Stomach (tissue), 19 donors: ENCODE data around the gene RNF148. TPM values are rescaled to one million over a fixed set of nuclear protein-coding genes. Genes with fewer than 3 reads are reported as not detected.

Experiments
- DNase-seq, 2 donors: peaks; one replicate each; pipeline versions ENCODE4 v3.0.0 to v3.0.0-alpha.2; 2013 to 2019
- H3K27ac ChIP-seq, 5 donors: fragments of 200-600 bp in 4 of 5; sonication (generic) in 4 of 5; one replicate each; pipeline ENCODE4 v1.5.1; 2013 to 2019; ENCODE audit warnings: mild to moderate bottlenecking in 1 of 5, moderate library complexity in 1 of 5
- H3K27me3 ChIP-seq, 3 donors: fragments of 200-600 bp; sonication (generic); one replicate each; pipeline ENCODE4 v1.5.1; 2017 to 2019; ENCODE audit warnings: mixed run types in 1 of 3
- H3K36me3 ChIP-seq, 4 donors: fragments of 200-600 bp; sonication (generic); 1 replicate in 3 of 4; 2 replicates in 1 of 4; pipeline ENCODE4 v1.5.1; 2016 to 2019
- H3K4me1 ChIP-seq, 4 donors: fragments of 200-600 bp; sonication (generic); one replicate each; pipeline ENCODE4 v1.5.1; 2016 to 2019
- H3K4me3 ChIP-seq, 4 donors: fragments of 200-600 bp; sonication (generic) in 3 of 4; one replicate each; pipeline ENCODE4 v1.5.1; 2016 to 2019; ENCODE audit warnings: mild to moderate bottlenecking in 1 of 4
- H3K9me3 ChIP-seq, 4 donors: fragments of 200-600 bp; sonication (generic); one replicate each; pipeline ENCODE4 v1.5.1; 2016 to 2019
- CTCF ChIP-seq, 7 experiments: fragments of 450-650 bp in 4 of 7; fragments of 200-600 bp in 3 of 7; sonication (generic) in 3 of 7; IDR thresholded peaks; one replicate each; pipeline ENCODE4 v1.5.1; 2016 to 2019; ENCODE audit warnings: antibody characterized with exemption in 7 of 7, control low read depth in 2 of 7, mild to moderate bottlenecking in 1 of 7
- EP300 ChIP-seq: sonication (generic); formaldehyde crosslinking; IDR thresholded peaks from one replicate; pipeline ENCODE4 v1.6.1; 2017; ENCODE audit warnings: antibody characterized with exemption
- POLR2A ChIP-seq, 4 donors: fragments of 450-650 bp; IDR thresholded peaks; one replicate each; pipeline ENCODE4 v1.6.1; 2016; ENCODE audit warnings: antibody characterized with exemption in 4 of 4, control low read depth in 2 of 4, mild to moderate bottlenecking in 1 of 4, moderate library complexity in 1 of 4
- POLR2AphosphoS5 ChIP-seq, 3 donors: sonication (generic); formaldehyde crosslinking; IDR thresholded peaks; one replicate each; pipeline ENCODE4 v1.6.1; 2016; ENCODE audit warnings: antibody characterized with exemption in 3 of 3
- WGBS, 5 donors: extraction: QIAGEN DNeasy Blood & Tissue Kit in 3 of 5; methylation state at CpG; one replicate each; pipeline versions ENCODE4 v1.1.5 to v1.1.7; 2013 to 2018; 5-methylcytosine and 5-hydroxymethylcytosine counted together
- intact Hi-C: fragments of 100-400 bp; cut with DNase I; formaldehyde crosslinking; loops from one replicate; pipeline ENCODE4 v1.15.1; 2023; ENCODE audit warnings: low total_unique reads
- long read RNA-seq, 10 donors: transcript quantifications; one replicate each; lab custom pipeline, GENCODE V29; 2026
- polyA plus RNA-seq, 3 donors: library from polyadenylated mRNA; stranded (reverse); fragments of 200-250 nt; gene quantifications; one replicate each; pipeline ENCODE4 v1.2.3, GENCODE V29; 2013
- total RNA-seq, 5 donors: library from RNA; depleted of rRNA; stranded (reverse); fragments of >200 nt; gene quantifications; one replicate each; pipeline versions ENCODE4 v1.1.0 to v1.2.3, GENCODE V29; 2014 to 2016
- donor health status: healthy with polysubstance abuse.
- donor health status: Bipolar disorder and iron deficiency.
- donor health status: healthy.

Gene RNF148
- total RNA-seq (10 to 100 TPM in 1 of 5 donors, 1 to 10 TPM in 2, not detected in 2; 2.9 to 10.3 (median 4.1) TPM), polyA plus RNA-seq (under 1 TPM in 1 of 3 donors, not detected in 2; 0.15 TPM)
- long read RNA-seq, donor 1: 0 reads
- long read RNA-seq, donor 2: 0 reads
- long read RNA-seq, donor 3: 0 reads
- long read RNA-seq, donor 4: 0 reads
- long read RNA-seq, donor 5: 0 reads
- long read RNA-seq, donor 6: 0 reads
- long read RNA-seq, donor 7: 0 reads
- long read RNA-seq, donor 8: 0 reads
- long read RNA-seq, donor 9: 0 reads
- long read RNA-seq, donor 10: 0 reads

- DNase-seq: no peak
- H3K4me1 ChIP-seq: no peaks in the 10 kb centered on the region
- H3K9me3 ChIP-seq: no peaks in the 10 kb centered on the region
- no peak for TF ChIP-seq POLR2A (IDR thresholded peaks at IDR 0.05)
- TF ChIP-seq CTCF (IDR thresholded peaks at IDR 0.05): no peak
- no peak for TF ChIP-seq EP300
- no peak for TF ChIP-seq POLR2AphosphoS5 (IDR thresholded peaks at IDR 0.05)
- H3K36me3 ChIP-seq: peaks cover 0 to 6% (median 0%) of the 10 kb centered on the region in 4 donors
- no peak within 1 kb of the TSS for H3K27ac ChIP-seq
- WGBS, 5 donors: 86 to 97% (median 92%) methylated on average over 1 of the region's 1 CpG
- no peak within 1 kb of the TSS for H3K4me3 ChIP-seq
- intact Hi-C loops: no loop called here
- H3K27me3 ChIP-seq: no peaks in the 10 kb centered on the region
Measured at GRCh38 chr7:122702872-122703510, at the start of gene RNF148. Gene RNF148 (minus strand): TSS chr7:122702922. CDS start chr7:122702750, 172 bp downstream.

GRCh38 chr7:122750389-122750788, 47.7 kb upstream of the RNF148 start:
- TF ChIP-seq POLR2A (IDR thresholded peaks at IDR 0.05): no peak
- no peak for TF ChIP-seq CTCF (IDR thresholded peaks at IDR 0.05)
- no peak for TF ChIP-seq POLR2AphosphoS5 (IDR thresholded peaks at IDR 0.05)
- no peak for TF ChIP-seq EP300
- WGBS, 5 donors: 86 to 95% (median 92%) methylated on average over 2 of the region's 2 CpGs
- Histone ChIP-seq H3K4me3 (no peak overlapping the region), H3K27ac (no peak overlapping the region), H3K27me3 (no peaks in the 10 kb centered on the region), H3K9me3 (no peaks in the 10 kb centered on the region), H3K4me1 (peaks cover 0 to 3% (median 0%) of the 10 kb centered on the region in 4 donors), H3K36me3 (no peaks in the 10 kb centered on the region)
- no peak for DNase-seq
- intact Hi-C loops: no loop called here

GRCh38 chr7:122748195-122748594, 45.5 kb upstream of the RNF148 start:
- no peaks in the 10 kb centered on the region for H3K9me3 ChIP-seq
- intact Hi-C loops: no loop called here
- no peak overlapping the region for H3K4me3 ChIP-seq
- 73 to 99% (median 93%) methylated on average over 2 of the region's 2 CpGs for WGBS, 5 donors
- TF ChIP-seq EP300: no peak
- no peak for TF ChIP-seq POLR2AphosphoS5 (IDR thresholded peaks at IDR 0.05)
- TF ChIP-seq POLR2A (IDR thresholded peaks at IDR 0.05): no peak
- no peak for TF ChIP-seq CTCF (IDR thresholded peaks at IDR 0.05)
- H3K4me1 ChIP-seq: peaks cover 0 to 2% (median 0%) of the 10 kb centered on the region in 4 donors
- no peak overlapping the region for H3K27ac ChIP-seq
- H3K27me3 ChIP-seq: no peaks in the 10 kb centered on the region
- DNase-seq: peak in 1 of 2 donors; percentile 26
- no peaks in the 10 kb centered on the region for H3K36me3 ChIP-seq

- Histone ChIP-seq H3K4me3 (no peak overlapping the region), H3K4me1 (no peaks in the 10 kb centered on the region), H3K9me3 (no peaks in the 10 kb centered on the region), H3K27me3 (no peaks in the 10 kb centered on the region), H3K27ac (no peak overlapping the region), H3K36me3 (no peaks in the 10 kb centered on the region)
- DNase-seq: no peak
- intact Hi-C loops: no loop called here
- 76 to 89% (median 86%) methylated on average over 2 of the region's 2 CpGs for WGBS, 5 donors
- no peak for TF ChIP-seq POLR2AphosphoS5 (IDR thresholded peaks at IDR 0.05)
- TF ChIP-seq CTCF (IDR thresholded peaks at IDR 0.05): no peak
- TF ChIP-seq EP300: no peak
- TF ChIP-seq POLR2A (IDR thresholded peaks at IDR 0.05): no peak
Measured at GRCh38 chr7:122746948-122747347, 44.2 kb upstream of the RNF148 start.
